ENCODE measurements around the gene UBAC2.

DNA sequence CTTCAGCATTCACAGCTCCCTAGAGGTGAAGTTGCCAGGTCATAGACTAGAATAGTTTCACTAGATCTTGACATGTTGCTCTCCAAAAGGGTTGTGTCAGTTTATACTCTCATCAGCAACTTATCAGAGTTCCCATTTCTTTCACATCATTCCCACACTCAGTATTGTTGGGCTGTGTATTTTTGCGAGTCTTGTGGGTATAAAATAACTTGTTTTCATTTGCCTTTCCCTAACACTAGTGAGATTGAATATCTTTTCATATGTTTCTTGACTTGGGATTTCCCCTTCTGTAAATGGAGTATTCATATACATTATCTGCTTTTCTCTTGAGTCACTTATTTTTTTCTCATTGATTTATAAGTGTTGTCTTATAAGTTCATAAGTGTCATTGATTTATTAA is 161.7 kb downstream of the UBAC2 start:
- TF ChIP-seq, protein P1, sequence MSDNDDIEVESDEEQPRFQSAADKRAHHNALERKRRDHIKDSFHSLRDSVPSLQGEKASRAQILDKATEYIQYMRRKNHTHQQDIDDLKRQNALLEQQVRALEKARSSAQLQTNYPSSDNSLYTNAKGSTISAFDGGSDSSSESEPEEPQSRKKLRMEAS (IDR thresholded peaks at IDR 0.05): no peak
- TF ChIP-seq, protein P2, sequence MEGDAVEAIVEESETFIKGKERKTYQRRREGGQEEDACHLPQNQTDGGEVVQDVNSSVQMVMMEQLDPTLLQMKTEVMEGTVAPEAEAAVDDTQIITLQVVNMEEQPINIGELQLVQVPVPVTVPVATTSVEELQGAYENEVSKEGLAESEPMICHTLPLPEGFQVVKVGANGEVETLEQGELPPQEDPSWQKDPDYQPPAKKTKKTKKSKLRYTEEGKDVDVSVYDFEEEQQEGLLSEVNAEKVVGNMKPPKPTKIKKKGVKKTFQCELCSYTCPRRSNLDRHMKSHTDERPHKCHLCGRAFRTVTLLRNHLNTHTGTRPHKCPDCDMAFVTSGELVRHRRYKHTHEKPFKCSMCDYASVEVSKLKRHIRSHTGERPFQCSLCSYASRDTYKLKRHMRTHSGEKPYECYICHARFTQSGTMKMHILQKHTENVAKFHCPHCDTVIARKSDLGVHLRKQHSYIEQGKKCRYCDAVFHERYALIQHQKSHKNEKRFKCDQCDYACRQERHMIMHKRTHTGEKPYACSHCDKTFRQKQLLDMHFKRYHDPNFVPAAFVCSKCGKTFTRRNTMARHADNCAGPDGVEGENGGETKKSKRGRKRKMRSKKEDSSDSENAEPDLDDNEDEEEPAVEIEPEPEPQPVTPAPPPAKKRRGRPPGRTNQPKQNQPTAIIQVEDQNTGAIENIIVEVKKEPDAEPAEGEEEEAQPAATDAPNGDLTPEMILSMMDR (IDR thresholded peaks at IDR 0.05; ENCODE audit: low read depth, low read length, missing input control): no peak
- no peak for TF ChIP-seq ATF3 (IDR thresholded peaks at IDR 0.05)
- TF ChIP-seq YY1 (IDR thresholded peaks at IDR 0.05): no peak
